HCT116 (cell line): ENCODE data around the gene M1AP. TPM values are rescaled to one million over a fixed set of nuclear protein-coding genes. Genes with fewer than 3 reads are reported as not detected.

Experiments used
- ATAC-seq: fragments of 200-7000 bp; cut with Tn5 transposase; 2 replicates; pipeline ENCODE4 v1.9.1; 2020; ENCODE audit warnings: mild to moderate bottlenecking, moderate library complexity
- BruUV-seq: library from RNA; stranded (reverse); fragments of 400-500 nt; replicated peaks from 2 replicates; lab custom pipeline; 2021; lab: Mats Ljungman, UMichigan
- CTCF ChIA-PET: fragments of 300-600 bp; sonication (Branson Sonifier 250); formaldehyde crosslinking; loops from one replicate; lab custom pipeline; 2021; ENCODE audit warnings: antibody characterized with exemption; lab: Charles Lee
- POLR2A ChIA-PET: fragments of 300-600, 350-600 bp; sonication (Branson Sonifier 250); formaldehyde crosslinking; loops from one replicate; lab custom pipeline; 2021; ENCODE audit warnings: antibody characterized with exemption; lab: Charles Lee
- RAD21 ChIA-PET, 2 experiments: fragments of 300-600 bp; sonication (Branson Sonifier 250); formaldehyde crosslinking; loops; one replicate each; lab custom pipeline; 2023; ENCODE audit warnings: low total read pairs in 2 of 2; ENCODE audit not compliant: uncharacterized antibody in 2 of 2, unreplicated experiment in 2 of 2, low non-redundant PET in 1 of 2; lab: Charles Lee
- DNase-seq: peaks from one replicate; pipeline ENCODE4 v3.0.0-alpha.2; 2010; ENCODE audit warnings: low read depth, low spot score
- H2AFZ ChIP-seq: fragments of 200-600 bp; shearing (Covaris generic), sonication (generic); 2 replicates; pipeline ENCODE4 v1.6.1; 2017; ENCODE audit warnings: low read depth, mixed run types, mixed read lengths, antibody characterized with exemption, low read length; ENCODE audit not compliant: poor library complexity, severe bottlenecking
- H3K27ac ChIP-seq: 2 replicates; pipeline ENCODE4 v1.5.1; 2012; ENCODE audit warnings: low read depth, low read length
- H3K27me3 ChIP-seq: fragments of 200-600 bp; sonication (generic); 2 replicates; pipeline ENCODE4 v1.6.1; 2016; ENCODE audit warnings: mixed run types, low read length, mixed read lengths; ENCODE audit not compliant: insufficient read depth
- H3K36me3 ChIP-seq, 2 experiments: fragments of 200-500 bp in 1 of 2; fragments of 200-600 bp in 1 of 2; sonication (Bioruptor generic) in 1 of 2; sonication (generic) in 1 of 2; 2 replicates each; pipeline versions ENCODE4 v1.5.1 to v1.6.1; 2014 to 2016; ENCODE audit warnings: low read length in 2 of 2, inconsistent platforms in 1 of 2, mixed read lengths in 1 of 2, mixed run types in 1 of 2; ENCODE audit not compliant: insufficient read depth in 2 of 2, control insufficient read depth in 1 of 2
- H3K4me1 ChIP-seq, 2 experiments: fragments of 200-600 bp in 1 of 2; sonication (generic) in 1 of 2; 2 replicates each; pipeline versions ENCODE4 v1.5.1 to v1.6.1; 2012 to 2017; ENCODE audit warnings: low read length in 2 of 2, inconsistent platforms in 1 of 2, mild to moderate bottlenecking in 1 of 2, mixed read lengths in 1 of 2, mixed run types in 1 of 2, moderate library complexity in 1 of 2; ENCODE audit not compliant: insufficient read depth in 2 of 2, control insufficient read depth in 1 of 2
- H3K4me2 ChIP-seq: fragments of 200-600 bp; sonication (generic); 2 replicates; pipeline ENCODE4 v1.6.1; 2017; ENCODE audit warnings: mixed run types, low read length, mixed read lengths
- H3K4me3 ChIP-seq, 2 experiments: fragments of 200-600 bp in 1 of 2; sonication (generic) in 1 of 2; replicated peaks in 1 of 2; 2 replicates each; pipeline ENCODE4 v1.5.1; 2011 to 2016; ENCODE audit warnings: low read length in 2 of 2, control low read depth in 1 of 2, low read depth in 1 of 2, mild to moderate bottlenecking in 1 of 2, mixed read lengths in 1 of 2, mixed run types in 1 of 2
- H3K79me2 ChIP-seq: fragments of 200-600 bp; sonication (generic); 2 replicates; pipeline ENCODE4 v1.6.1; 2017; ENCODE audit warnings: mild to moderate bottlenecking, mixed run types, low read length, moderate library complexity, mixed read lengths; ENCODE audit not compliant: insufficient read depth
- H3K9ac ChIP-seq: fragments of 200-600 bp; sonication (generic); 2 replicates; pipeline ENCODE4 v1.6.1; 2016; ENCODE audit warnings: low read length, mixed read lengths
- H3K9me2 ChIP-seq: fragments of 200-600 bp; sonication (generic), shearing (Covaris generic); 2 replicates; pipeline ENCODE4 v1.6.1; 2017; ENCODE audit warnings: mixed run types, mild to moderate bottlenecking, moderate library complexity; ENCODE audit not compliant: insufficient read depth
- H3K9me3 ChIP-seq, 2 experiments: fragments of 200-500 bp in 1 of 2; fragments of 200-600 bp in 1 of 2; sonication (Bioruptor generic) in 1 of 2; sonication (generic) in 1 of 2; 2 replicates each; pipeline ENCODE4 v1.6.1; 2014 to 2017; ENCODE audit warnings: low read length in 2 of 2, mixed read lengths in 2 of 2, inconsistent platforms in 1 of 2, low read depth in 1 of 2, mild to moderate bottlenecking in 1 of 2, mixed run types in 1 of 2, moderate library complexity in 1 of 2; ENCODE audit not compliant: control insufficient read depth in 1 of 2, insufficient read depth in 1 of 2
- H4K20me1 ChIP-seq: fragments of 200-600 bp; sonication (generic), shearing (Covaris generic); 2 replicates; pipeline ENCODE4 v1.6.1; 2017; ENCODE audit warnings: mixed run types, mild to moderate bottlenecking, moderate library complexity; ENCODE audit not compliant: insufficient read depth
- POLR2A ChIP-seq: IDR thresholded peaks from 2 replicates; pipeline ENCODE4 v1.7.0; 2011; ENCODE audit warnings: borderline replicate concordance; ENCODE audit not compliant: insufficient read depth, insufficient read length; ENCODE audit errors: extremely low read depth
- ZFX ChIP-seq: fragments of 450-650 bp; IDR thresholded peaks from 2 replicates; pipeline ENCODE4 v1.6.1; 2017
- intact Hi-C: fragments of 100-400 bp; cut with micrococcal nuclease; formaldehyde crosslinking; loops from 2 replicates; pipeline ENCODE4 v1.10.0; 2022
- total RNA-seq: library from RNA; stranded (reverse); gene quantifications from one replicate; pipeline ENCODE4 v1.2.1, GENCODE V29; 2021; ENCODE audit not compliant: unreplicated experiment
- TF ChIP-seq, protein P1 (sequence below): IDR thresholded peaks from 2 replicates; pipeline ENCODE4 v1.6.1; 2012; ENCODE audit warnings: low read depth
- TF ChIP-seq, protein P2 (sequence below): IDR thresholded peaks from 2 replicates; pipeline ENCODE4 v1.6.1; 2011; ENCODE audit warnings: mild to moderate bottlenecking, low read length, moderate library complexity; ENCODE audit not compliant: insufficient replicate concordance; ENCODE audit errors: extremely low read depth
- TF ChIP-seq, protein P3 (sequence below): IDR thresholded peaks from 2 replicates; pipeline ENCODE4 v1.6.1; 2012

M1AP gene
- total RNA-seq, 1 experiment from 2014 or later, result 28.2 TPM

DNA sequence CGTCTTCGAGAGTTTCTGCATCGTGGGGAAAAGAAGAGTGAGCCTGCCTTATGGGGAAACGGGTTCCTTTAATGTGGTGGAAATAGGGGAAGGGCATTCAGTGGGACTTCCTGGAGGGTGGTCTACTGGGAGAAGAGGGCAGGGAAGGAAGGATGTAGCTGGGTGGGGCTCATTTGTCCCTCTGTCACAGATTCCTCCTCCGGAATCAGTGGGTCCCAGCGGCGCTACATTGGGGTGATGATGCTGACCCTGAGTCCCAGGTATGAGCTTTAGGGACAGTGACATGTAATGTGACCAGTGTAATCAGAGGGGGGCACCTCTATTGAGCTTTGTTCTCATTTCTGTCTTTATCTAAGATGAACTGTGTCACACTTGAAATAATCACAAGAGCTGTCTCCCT lies 116.5 kb downstream of the M1AP start (continued):
- TF ChIP-seq, protein P1, sequence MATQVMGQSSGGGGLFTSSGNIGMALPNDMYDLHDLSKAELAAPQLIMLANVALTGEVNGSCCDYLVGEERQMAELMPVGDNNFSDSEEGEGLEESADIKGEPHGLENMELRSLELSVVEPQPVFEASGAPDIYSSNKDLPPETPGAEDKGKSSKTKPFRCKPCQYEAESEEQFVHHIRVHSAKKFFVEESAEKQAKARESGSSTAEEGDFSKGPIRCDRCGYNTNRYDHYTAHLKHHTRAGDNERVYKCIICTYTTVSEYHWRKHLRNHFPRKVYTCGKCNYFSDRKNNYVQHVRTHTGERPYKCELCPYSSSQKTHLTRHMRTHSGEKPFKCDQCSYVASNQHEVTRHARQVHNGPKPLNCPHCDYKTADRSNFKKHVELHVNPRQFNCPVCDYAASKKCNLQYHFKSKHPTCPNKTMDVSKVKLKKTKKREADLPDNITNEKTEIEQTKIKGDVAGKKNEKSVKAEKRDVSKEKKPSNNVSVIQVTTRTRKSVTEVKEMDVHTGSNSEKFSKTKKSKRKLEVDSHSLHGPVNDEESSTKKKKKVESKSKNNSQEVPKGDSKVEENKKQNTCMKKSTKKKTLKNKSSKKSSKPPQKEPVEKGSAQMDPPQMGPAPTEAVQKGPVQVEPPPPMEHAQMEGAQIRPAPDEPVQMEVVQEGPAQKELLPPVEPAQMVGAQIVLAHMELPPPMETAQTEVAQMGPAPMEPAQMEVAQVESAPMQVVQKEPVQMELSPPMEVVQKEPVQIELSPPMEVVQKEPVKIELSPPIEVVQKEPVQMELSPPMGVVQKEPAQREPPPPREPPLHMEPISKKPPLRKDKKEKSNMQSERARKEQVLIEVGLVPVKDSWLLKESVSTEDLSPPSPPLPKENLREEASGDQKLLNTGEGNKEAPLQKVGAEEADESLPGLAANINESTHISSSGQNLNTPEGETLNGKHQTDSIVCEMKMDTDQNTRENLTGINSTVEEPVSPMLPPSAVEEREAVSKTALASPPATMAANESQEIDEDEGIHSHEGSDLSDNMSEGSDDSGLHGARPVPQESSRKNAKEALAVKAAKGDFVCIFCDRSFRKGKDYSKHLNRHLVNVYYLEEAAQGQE, result no peak

DNA sequence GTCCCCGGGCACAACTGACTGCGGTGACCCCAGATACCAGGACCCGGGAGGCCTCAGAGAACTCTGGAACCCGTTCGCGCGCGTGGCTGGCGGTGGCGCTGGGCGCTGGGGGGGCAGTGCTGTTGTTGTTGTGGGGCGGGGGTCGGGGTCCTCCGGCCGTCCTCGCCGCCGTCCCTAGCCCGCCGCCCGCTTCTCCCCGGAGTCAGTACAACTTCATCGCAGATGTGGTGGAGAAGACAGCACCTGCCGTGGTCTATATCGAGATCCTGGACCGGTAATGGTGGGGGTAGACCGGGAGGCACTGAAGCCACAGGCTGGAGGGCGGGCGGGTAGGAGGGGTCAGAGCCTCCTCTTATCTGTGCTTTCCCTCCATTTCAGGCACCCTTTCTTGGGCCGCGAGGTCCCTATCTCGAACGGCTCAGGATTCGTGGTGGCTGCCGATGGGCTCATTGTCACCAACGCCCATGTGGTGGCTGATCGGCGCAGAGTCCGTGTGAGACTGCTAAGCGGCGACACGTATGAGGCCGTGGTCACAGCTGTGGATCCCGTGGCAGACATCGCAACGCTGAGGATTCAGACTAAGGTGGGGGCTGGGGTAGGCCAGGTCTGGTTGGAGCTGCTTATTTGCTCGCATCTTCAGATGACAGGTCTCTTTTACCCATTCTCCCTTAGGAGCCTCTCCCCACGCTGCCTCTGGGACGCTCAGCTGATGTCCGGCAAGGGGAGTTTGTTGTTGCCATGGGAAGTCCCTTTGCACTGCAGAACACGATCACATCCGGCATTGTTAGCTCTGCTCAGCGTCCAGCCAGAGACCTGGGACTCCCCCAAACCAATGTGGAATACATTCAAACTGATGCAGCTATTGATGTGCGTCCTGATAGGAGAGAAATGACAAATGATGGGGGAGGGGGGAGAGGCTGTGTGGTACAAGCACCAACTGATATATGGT lies 117.6 kb downstream of the M1AP start:
- no peaks in the 10 kb centered on the region for H3K9me2 ChIP-seq
- peak overlapping the region; percentile 76 for H3K27ac ChIP-seq
- no peaks in the 10 kb centered on the region for H4K20me1 ChIP-seq
- no peaks in the 10 kb centered on the region for H3K9me3 ChIP-seq
- TF ChIP-seq, protein P2, sequence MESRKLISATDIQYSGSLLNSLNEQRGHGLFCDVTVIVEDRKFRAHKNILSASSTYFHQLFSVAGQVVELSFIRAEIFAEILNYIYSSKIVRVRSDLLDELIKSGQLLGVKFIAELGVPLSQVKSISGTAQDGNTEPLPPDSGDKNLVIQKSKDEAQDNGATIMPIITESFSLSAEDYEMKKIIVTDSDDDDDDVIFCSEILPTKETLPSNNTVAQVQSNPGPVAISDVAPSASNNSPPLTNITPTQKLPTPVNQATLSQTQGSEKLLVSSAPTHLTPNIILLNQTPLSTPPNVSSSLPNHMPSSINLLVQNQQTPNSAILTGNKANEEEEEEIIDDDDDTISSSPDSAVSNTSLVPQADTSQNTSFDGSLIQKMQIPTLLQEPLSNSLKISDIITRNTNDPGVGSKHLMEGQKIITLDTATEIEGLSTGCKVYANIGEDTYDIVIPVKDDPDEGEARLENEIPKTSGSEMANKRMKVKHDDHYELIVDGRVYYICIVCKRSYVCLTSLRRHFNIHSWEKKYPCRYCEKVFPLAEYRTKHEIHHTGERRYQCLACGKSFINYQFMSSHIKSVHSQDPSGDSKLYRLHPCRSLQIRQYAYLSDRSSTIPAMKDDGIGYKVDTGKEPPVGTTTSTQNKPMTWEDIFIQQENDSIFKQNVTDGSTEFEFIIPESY, result no peak
- TF ChIP-seq ZFX (no peak), POLR2A (peak; percentile 17)
- TF ChIP-seq, protein P3, sequence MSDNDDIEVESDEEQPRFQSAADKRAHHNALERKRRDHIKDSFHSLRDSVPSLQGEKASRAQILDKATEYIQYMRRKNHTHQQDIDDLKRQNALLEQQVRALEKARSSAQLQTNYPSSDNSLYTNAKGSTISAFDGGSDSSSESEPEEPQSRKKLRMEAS, result no peak
- peaks cover 14 to 30% of the 10 kb centered on the region in 2 experiments for H3K4me1 ChIP-seq
- BruUV-seq, result TSS peak; percentile 49
- H3K4me2 ChIP-seq, result peak overlapping the region; percentile 86
- CTCF ChIA-PET, result interaction anchor here (1.0 to 2.3 kb wide), 4 partner anchors 15 to 195 kb away, joined by 3 to 7 read pairs (median 5); partner anchors contain the start of gene WBP1
- no peaks in the 10 kb centered on the region for H3K27me3 ChIP-seq
- peak; percentile 39 for ATAC-seq
- H3K4me3 ChIP-seq, result peak overlapping the region; percentile 98 to 100
- peak overlapping the region; percentile 88 for H3K9ac ChIP-seq
- peaks cover 18 to 27% of the 10 kb centered on the region in 2 experiments for H3K36me3 ChIP-seq
- POLR2A ChIA-PET, result interaction anchor here (1.0 to 1.3 kb wide), 4 partner anchors 13 to 58 kb away, joined by 3 to 7 read pairs (median 3); partner anchors contain the start of genes MRPL53 and PCGF1
- RAD21 ChIA-PET, result interaction anchor here (0.8 to 1.0 kb wide), 2 partner anchors 48 to 58 kb away, joined by 3 read pairs; partner anchors contain the start of genes CCDC142 (in 1 of the 2), MRPL53 (in 1 of the 2) and TTC31 (in 1 of the 2)
- no peak for DNase-seq
- H3K79me2 ChIP-seq, result peaks cover 42% of the 10 kb centered on the region
- intact Hi-C loops, result loop anchor here (1.0 to 5.0 kb wide), 2 partner anchors 24 to 278 kb away; no protein-coding TSS in a partner anchor
- no peak overlapping the region for H2AFZ ChIP-seq
